Sigmoid colon (tissue), 4 donors: ENCODE measurements around the gene QPCTL.

ENCODE experiments used
- EP300 ChIP-seq, 4 donors: sonication (generic); formaldehyde crosslinking; IDR thresholded peaks; one replicate each; pipeline ENCODE4 v1.6.1; 2017; ENCODE audit warnings: antibody characterized with exemption in 4 of 4
- POLR2A ChIP-seq, 2 donors: fragments of 450-650 bp; IDR thresholded peaks; one replicate each; pipeline ENCODE4 v1.6.1; 2016; ENCODE audit warnings: antibody characterized with exemption in 2 of 2, mild to moderate bottlenecking in 2 of 2, moderate library complexity in 2 of 2
- POLR2AphosphoS5 ChIP-seq, 4 donors: sonication (generic); formaldehyde crosslinking; IDR thresholded peaks; one replicate each; pipeline ENCODE4 v1.6.1; 2017; ENCODE audit warnings: antibody characterized with exemption in 4 of 4
- TF ChIP-seq, protein P1 (sequence below), 4 experiments: fragments of 450-650 bp in 3 of 4; fragments of 200-600 bp in 1 of 4; IDR thresholded peaks; one replicate each; pipeline ENCODE4 v1.5.1; 2016 to 2019; ENCODE audit warnings: antibody characterized with exemption in 4 of 4, mild to moderate bottlenecking in 3 of 4, moderate library complexity in 2 of 4

- TF ChIP-seq POLR2A (IDR thresholded peaks at IDR 0.05): no peak
- TF ChIP-seq, protein P1, sequence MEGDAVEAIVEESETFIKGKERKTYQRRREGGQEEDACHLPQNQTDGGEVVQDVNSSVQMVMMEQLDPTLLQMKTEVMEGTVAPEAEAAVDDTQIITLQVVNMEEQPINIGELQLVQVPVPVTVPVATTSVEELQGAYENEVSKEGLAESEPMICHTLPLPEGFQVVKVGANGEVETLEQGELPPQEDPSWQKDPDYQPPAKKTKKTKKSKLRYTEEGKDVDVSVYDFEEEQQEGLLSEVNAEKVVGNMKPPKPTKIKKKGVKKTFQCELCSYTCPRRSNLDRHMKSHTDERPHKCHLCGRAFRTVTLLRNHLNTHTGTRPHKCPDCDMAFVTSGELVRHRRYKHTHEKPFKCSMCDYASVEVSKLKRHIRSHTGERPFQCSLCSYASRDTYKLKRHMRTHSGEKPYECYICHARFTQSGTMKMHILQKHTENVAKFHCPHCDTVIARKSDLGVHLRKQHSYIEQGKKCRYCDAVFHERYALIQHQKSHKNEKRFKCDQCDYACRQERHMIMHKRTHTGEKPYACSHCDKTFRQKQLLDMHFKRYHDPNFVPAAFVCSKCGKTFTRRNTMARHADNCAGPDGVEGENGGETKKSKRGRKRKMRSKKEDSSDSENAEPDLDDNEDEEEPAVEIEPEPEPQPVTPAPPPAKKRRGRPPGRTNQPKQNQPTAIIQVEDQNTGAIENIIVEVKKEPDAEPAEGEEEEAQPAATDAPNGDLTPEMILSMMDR (IDR thresholded peaks at IDR 0.05): no peak
- no peak for TF ChIP-seq POLR2AphosphoS5 (IDR thresholded peaks at IDR 0.05)
- TF ChIP-seq EP300 (IDR thresholded peaks at IDR 0.05): no peak
Measured at GRCh38 chr19:45746866-45747265, 54.4 kb downstream of the QPCTL start.
